Pancreas (tissue), 10 donors: ENCODE measurements around the gene GARIN5B. TPM values are rescaled to one million over a fixed set of nuclear protein-coding genes. Genes with fewer than 3 reads are reported as not detected.
A peak's percentile ranks its signal among the peaks of the same experiment; 100 is the strongest.

Experiments used
- ATAC-seq, 4 donors: fragments of 200-7000 bp; cut with Tn5 transposase; one replicate each; pipeline versions ENCODE4 v1.8.0 to v1.9.1; 2020; ENCODE audit warnings: mild to moderate bottlenecking in 4 of 4, moderate library complexity in 4 of 4
- DNase-seq, 6 donors: peaks; one replicate each; pipeline ENCODE4 v3.0.0-alpha.2; 2020
- FAIRE-seq: peaks from 2 replicates; lab custom pipeline; 2012; peaks lifted over from hg19 to GRCh38; lab: Jason Lieb, UNC
- H3K27ac ChIP-seq, 4 donors: fragments of 200-600 bp; sonication (generic); 1 replicate in 3 of 4; 2 replicates in 1 of 4; pipeline versions ENCODE4 v1.5.0 to v1.8.0; 2020
- H3K27me3 ChIP-seq, 4 donors: fragments of 200-600 bp; one replicate each; pipeline ENCODE4 v1.8.0; 2021
- H3K36me3 ChIP-seq, 3 donors: fragments of 200-600 bp; sonication (generic) in 1 of 3; one replicate each; pipeline versions ENCODE4 v1.5.0 to v1.8.0; 2020 to 2021
- H3K4me1 ChIP-seq, 3 donors: fragments of 200-600 bp; one replicate each; pipeline ENCODE4 v1.8.0; 2021
- H3K4me3 ChIP-seq, 4 donors: fragments of 200-600 bp; sonication (generic) in 2 of 4; one replicate each; pipeline versions ENCODE4 v1.5.0 to v1.8.0; 2020 to 2021
- H3K9me3 ChIP-seq, 4 donors: fragments of 200-600 bp; one replicate each; pipeline ENCODE4 v1.8.0; 2021
- WGBS, 2 donors: extraction: QIAGEN DNeasy Blood & Tissue Kit; methylation state at CpG; one replicate each; pipeline ENCODE4 v1.1.7; 2013; 5-methylcytosine and 5-hydroxymethylcytosine counted together
- intact Hi-C, 3 donors: fragments of 100-400 bp; cut with DNase I; formaldehyde crosslinking; loops; one replicate each; pipeline versions ENCODE4 v1.11.1 to v1.14.2; 2022
- polyA plus RNA-seq, 2 donors: library from polyadenylated mRNA; stranded (reverse); fragments of 200-250 nt; gene quantifications; one replicate each; pipeline ENCODE4 v1.2.3, GENCODE V29; 2013
- total RNA-seq, 6 donors: library from RNA; stranded (reverse); fragmentation: NEBNext Ultra II Directional in 4 of 6; extraction: Animal tissue kit (Norgen Biotek cat#: 25700) in 4 of 6; gene quantifications; one replicate each; pipeline versions ENCODE4 v1.2.1 to v1.2.4, GENCODE V29; 2021 to 2023
- TF ChIP-seq, protein P1 (sequence below), 4 donors: fragments of 200-600 bp; sonication (generic) in 3 of 4; IDR thresholded peaks; one replicate each; pipeline versions ENCODE4 v1.5.0 to v1.8.0; 2021; ENCODE audit warnings: antibody characterized with exemption in 4 of 4
- donor health status: healthy with polysubstance abuse.
- donor health status: DM: no; HTN: no; CAD: no; lungs with moderate emphysema.
- donor health status: DM: no; HTN: no; CAD: no.
- donor health status: control.
- donor health status: control.
- donor health status: Bipolar disorder and iron deficiency.
- donor health status: DM: yes; HTN: yes; CAD: no.
- donor health status: DM: no; HTN: no; CAD: no.
- donor health status: DM: no; HTN: no; CAD: no.
- donor health status: DM: yes; HTN: yes; CAD: no.

Gene GARIN5B
- total and polyA plus RNA-seq, 8 donors: not detected

GRCh38 chr19:55383279-55384130, 20.4 kb upstream of the GARIN5B start:
- intact Hi-C loops: loop anchor here in 1 of 3 donors (10.0 kb wide), 1 partner anchor 89 kb away; no protein-coding TSS in a partner anchor
- peak in 5 of 6 donors; percentile 46 to 88 (median 71) for DNase-seq
- peak overlapping the region; percentile 74 to 97 (median 90) for H3K27ac ChIP-seq
- WGBS, 2 donors: 4% methylated on average over 85 to 88 of the region's 88 CpGs
- TF ChIP-seq, protein P1, sequence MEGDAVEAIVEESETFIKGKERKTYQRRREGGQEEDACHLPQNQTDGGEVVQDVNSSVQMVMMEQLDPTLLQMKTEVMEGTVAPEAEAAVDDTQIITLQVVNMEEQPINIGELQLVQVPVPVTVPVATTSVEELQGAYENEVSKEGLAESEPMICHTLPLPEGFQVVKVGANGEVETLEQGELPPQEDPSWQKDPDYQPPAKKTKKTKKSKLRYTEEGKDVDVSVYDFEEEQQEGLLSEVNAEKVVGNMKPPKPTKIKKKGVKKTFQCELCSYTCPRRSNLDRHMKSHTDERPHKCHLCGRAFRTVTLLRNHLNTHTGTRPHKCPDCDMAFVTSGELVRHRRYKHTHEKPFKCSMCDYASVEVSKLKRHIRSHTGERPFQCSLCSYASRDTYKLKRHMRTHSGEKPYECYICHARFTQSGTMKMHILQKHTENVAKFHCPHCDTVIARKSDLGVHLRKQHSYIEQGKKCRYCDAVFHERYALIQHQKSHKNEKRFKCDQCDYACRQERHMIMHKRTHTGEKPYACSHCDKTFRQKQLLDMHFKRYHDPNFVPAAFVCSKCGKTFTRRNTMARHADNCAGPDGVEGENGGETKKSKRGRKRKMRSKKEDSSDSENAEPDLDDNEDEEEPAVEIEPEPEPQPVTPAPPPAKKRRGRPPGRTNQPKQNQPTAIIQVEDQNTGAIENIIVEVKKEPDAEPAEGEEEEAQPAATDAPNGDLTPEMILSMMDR (IDR thresholded peaks at IDR 0.05): no peak
- peak in 2 of 4 donors; percentile 2 to 22 for ATAC-seq
- no peak for FAIRE-seq
- peaks cover 10 to 28% (median 15%) of the 10 kb centered on the region in 3 donors for H3K4me1 ChIP-seq
- no peaks in the 10 kb centered on the region for H3K9me3 ChIP-seq
- no peaks in the 10 kb centered on the region for H3K27me3 ChIP-seq
- H3K4me3 ChIP-seq: peak overlapping the region; percentile 28 to 92 (median 54)
- H3K36me3 ChIP-seq: peaks cover 0 to 10% (median 9%) of the 10 kb centered on the region in 3 donors

GRCh38 chr19:55382522-55383054, 19.5 kb upstream of the GARIN5B start:
- 91 to 94% methylated on average over 3 of the region's 3 CpGs for WGBS, 2 donors
- no peak for DNase-seq
- Histone ChIP-seq H3K9me3 (no peaks in the 10 kb centered on the region), H3K4me3 (no peak overlapping the region), H3K27ac (no peak overlapping the region), H3K27me3 (no peaks in the 10 kb centered on the region), H3K36me3 (peaks cover 0 to 2% (median under 1%) of the 10 kb centered on the region in 3 donors), H3K4me1 (peaks cover 6 to 19% (median 7%) of the 10 kb centered on the region in 3 donors)
- intact Hi-C loops: loop anchor here in 1 of 3 donors (10.0 kb wide), 1 partner anchor 88 kb away; no protein-coding TSS in a partner anchor
- TF ChIP-seq, protein P1 (IDR thresholded peaks at IDR 0.05): no peak
- no peak for FAIRE-seq
- ATAC-seq: no peak

DNA sequence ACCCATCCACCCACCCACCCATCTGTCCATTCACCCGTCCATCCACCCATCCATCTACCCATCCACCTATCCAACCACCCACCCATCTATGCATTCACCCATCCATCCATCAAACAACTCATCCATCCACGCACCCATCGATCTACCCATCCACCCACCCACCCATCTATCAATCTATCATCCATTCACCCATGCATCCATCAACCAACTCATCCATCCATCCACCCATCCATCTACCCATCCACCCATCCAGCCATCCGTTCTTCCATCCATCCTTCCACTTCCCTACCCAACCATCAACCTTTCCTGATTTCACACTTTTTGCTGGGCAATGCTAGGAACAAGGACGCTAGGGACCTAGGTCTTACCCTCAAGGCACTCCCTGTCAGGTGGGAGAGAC, 19.0 kb upstream of the GARIN5B start:
- DNase-seq (no peak), FAIRE-seq (no peak), ATAC-seq (no peak)
- no peak overlapping the region for H3K4me3 ChIP-seq
- H3K27me3 ChIP-seq: no peaks in the 10 kb centered on the region
- WGBS, 2 donors: 97% methylated on average over 5 of the region's 5 CpGs
- H3K9me3 ChIP-seq: no peaks in the 10 kb centered on the region
- TF ChIP-seq, protein P1 (IDR thresholded peaks at IDR 0.05): no peak
- no peaks in the 10 kb centered on the region for H3K36me3 ChIP-seq
- intact Hi-C loops: loop anchor here in 1 of 3 donors (10.0 kb wide), 1 partner anchor 87 kb away; no protein-coding TSS in a partner anchor
- H3K4me1 ChIP-seq: peaks cover 0 to 13% (median 3%) of the 10 kb centered on the region in 3 donors
- no peak overlapping the region for H3K27ac ChIP-seq

- DNase-seq (no peak), FAIRE-seq (no peak), ATAC-seq (no peak)
- Histone ChIP-seq H3K9me3 (no peaks in the 10 kb centered on the region), H3K27me3 (no peaks in the 10 kb centered on the region), H3K4me1 (peaks cover 0 to 6% (median 0%) of the 10 kb centered on the region in 3 donors), H3K36me3 (no peaks in the 10 kb centered on the region), H3K4me3 (no peak overlapping the region), H3K27ac (no peak overlapping the region)
- TF ChIP-seq, protein P1 (IDR thresholded peaks at IDR 0.05): no peak
- intact Hi-C loops: loop anchor here in 1 of 3 donors (10.0 kb wide), 1 partner anchor 74 kb away; no protein-coding TSS in a partner anchor
- 79% methylated on average over 11 of the region's 11 CpGs for WGBS, 2 donors
These were observed 16.1 kb upstream of the GARIN5B start for GRCh38 chr19:55379174-55379573.
